ENCODE measurements around the gene IRF2.

DNA sequence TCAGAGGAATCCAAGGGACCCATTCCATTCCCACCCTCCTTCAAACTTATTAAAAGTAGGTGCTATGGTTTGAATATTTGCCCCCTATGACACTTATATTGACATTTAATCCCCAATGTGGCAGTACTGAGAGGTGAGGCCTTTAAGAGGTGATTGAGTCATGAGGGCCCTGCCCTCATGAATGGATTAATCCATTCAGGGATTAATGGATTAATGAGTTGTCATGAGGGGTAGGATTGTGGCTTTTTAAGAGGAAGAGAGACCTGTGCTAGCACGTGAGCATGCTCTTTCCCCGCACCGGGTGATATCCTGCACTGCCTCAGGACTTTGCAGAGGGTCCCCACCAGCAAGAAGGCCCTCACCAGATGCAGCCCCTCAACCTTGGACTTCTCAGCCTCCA is 50.1 kb downstream of the IRF2 start:
- TF ChIP-seq POLR2AphosphoS5 (IDR thresholded peaks at IDR 0.05; ENCODE audit: borderline replicate concordance, low read depth, low read length) (no peak), EZH2 (IDR thresholded peaks at IDR 0.05) (no peak), FOXP2 (optimal IDR thresholded peaks at IDR 0.05; ENCODE audit: control extremely low read depth, extremely low read length, insufficient read depth) (no peak)

Measured in SK-N-MC (cell line).